Type B pancreatic cell (in vitro differentiated cells): ENCODE data around the gene CDH15. TPM values are rescaled to one million over a fixed set of nuclear protein-coding genes. Genes with fewer than 3 reads are reported as not detected.

Source experiments
- DNase-seq: peaks from one replicate; pipeline ENCODE4 v3.0.0; 2021; ENCODE audit warnings: mixed read lengths; ENCODE audit not compliant: unreplicated experiment; ENCODE audit errors: extremely low spot score
- H3K27ac Mint-ChIP-seq: 2 replicates; pipeline ENCODE4 v1.8.0; 2021; ENCODE audit warnings: mild to moderate bottlenecking, mixed read lengths
- H3K27me3 Mint-ChIP-seq: 2 replicates; pipeline ENCODE4 v1.8.0; 2021; ENCODE audit warnings: mixed read lengths
- H3K36me3 Mint-ChIP-seq: 2 replicates; pipeline ENCODE4 v1.8.0; 2021; ENCODE audit warnings: mixed read lengths
- H3K4me1 Mint-ChIP-seq: one replicate; pipeline ENCODE4 v1.8.0; 2021; ENCODE audit warnings: mixed read lengths; ENCODE audit not compliant: unreplicated experiment
- H3K4me3 Mint-ChIP-seq: 2 replicates; pipeline ENCODE4 v1.8.0; 2021; ENCODE audit warnings: mild to moderate bottlenecking, mixed read lengths
- H3K9me3 Mint-ChIP-seq: 2 replicates; pipeline ENCODE4 v1.8.0; 2021; ENCODE audit warnings: mixed read lengths
- total RNA-seq: library from RNA; stranded (reverse); gene quantifications from 2 replicates; pipeline ENCODE4 v1.2.1, GENCODE V29; 2021; ENCODE audit warnings: low replicate concordance
- TF ChIP-seq, protein P1 (sequence below): fragments of 200-600 bp; sonication (generic); conservative IDR thresholded peaks from 2 replicates; pipeline ENCODE4 v1.5.0; 2021; ENCODE audit warnings: antibody characterized with exemption, mild to moderate bottlenecking

Gene CDH15
- total RNA-seq, 1 donor from 2014 or later: 5.0 TPM

DNA sequence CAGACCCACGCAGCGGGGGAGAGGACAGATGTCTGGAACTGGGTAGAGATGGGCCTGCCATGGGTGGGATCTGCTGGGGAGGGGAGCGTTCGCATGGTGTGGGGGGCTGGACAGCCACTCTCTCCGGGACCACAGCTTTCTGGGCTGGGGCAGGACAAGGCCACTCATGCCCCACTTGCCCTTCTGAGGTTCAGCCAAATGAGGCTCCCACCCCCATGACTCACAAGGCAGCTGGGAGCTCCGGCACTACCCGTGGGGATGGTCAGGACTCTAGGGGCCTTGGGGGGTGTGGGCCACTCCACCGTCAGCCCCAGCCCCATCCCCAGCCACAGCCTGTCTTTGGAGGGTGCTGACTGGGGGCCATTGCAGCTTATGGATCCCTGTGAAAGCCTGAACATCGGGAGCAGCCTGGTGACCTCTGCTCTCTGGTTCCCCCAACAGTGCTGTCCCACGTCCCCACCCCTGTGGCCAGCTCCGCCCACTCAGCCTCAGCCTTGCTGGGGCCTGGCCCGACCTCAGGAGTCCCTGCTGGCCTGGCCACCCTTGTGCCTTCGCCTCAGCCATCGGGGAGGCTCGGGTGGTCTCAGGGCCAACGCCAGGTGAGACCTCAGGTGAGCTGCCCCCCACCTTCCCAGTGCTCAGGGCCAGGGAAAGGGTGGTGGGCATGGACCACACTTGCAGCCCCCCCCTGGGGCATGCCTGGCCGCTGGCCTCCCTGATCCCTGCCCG is 4.7 kb upstream of the CDH15 start:
- no peak overlapping the region for H3K27ac Mint-ChIP-seq
- no peaks in the 10 kb centered on the region for H3K9me3 Mint-ChIP-seq
- H3K36me3 Mint-ChIP-seq: no peaks in the 10 kb centered on the region
- TF ChIP-seq, protein P1, sequence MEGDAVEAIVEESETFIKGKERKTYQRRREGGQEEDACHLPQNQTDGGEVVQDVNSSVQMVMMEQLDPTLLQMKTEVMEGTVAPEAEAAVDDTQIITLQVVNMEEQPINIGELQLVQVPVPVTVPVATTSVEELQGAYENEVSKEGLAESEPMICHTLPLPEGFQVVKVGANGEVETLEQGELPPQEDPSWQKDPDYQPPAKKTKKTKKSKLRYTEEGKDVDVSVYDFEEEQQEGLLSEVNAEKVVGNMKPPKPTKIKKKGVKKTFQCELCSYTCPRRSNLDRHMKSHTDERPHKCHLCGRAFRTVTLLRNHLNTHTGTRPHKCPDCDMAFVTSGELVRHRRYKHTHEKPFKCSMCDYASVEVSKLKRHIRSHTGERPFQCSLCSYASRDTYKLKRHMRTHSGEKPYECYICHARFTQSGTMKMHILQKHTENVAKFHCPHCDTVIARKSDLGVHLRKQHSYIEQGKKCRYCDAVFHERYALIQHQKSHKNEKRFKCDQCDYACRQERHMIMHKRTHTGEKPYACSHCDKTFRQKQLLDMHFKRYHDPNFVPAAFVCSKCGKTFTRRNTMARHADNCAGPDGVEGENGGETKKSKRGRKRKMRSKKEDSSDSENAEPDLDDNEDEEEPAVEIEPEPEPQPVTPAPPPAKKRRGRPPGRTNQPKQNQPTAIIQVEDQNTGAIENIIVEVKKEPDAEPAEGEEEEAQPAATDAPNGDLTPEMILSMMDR: no peak
- no peak overlapping the region for H3K4me3 Mint-ChIP-seq
- DNase-seq: no peak
- peaks cover 11% of the 10 kb centered on the region for H3K27me3 Mint-ChIP-seq
- H3K4me1 Mint-ChIP-seq: peaks cover 13% of the 10 kb centered on the region

DNA sequence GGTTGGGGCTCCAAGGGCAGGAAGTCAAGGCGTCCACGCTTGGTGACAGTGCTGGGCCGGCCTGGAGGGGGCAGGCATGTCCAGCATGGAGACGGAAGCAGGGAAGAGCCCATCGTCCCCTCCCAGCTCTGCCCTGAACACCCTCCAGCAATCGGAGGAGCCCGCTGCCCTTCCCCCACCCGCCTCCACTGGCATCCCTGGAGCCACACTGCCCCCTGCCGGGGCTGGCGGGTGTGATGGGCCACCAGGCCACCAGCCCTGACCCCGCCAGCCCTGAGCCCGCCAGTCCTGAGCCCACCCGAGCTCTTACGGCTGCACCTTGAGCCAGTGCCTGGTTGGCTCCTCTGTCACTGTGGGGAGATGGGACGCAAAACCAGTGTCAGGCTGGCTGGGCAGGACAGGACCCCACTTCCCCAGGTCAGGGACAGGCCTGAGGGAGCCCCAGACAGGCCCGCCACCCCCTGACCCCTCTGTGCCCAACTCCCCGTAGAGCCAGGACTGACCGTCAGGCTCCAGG is 4.1 kb upstream of the CDH15 start:
- H3K27me3 Mint-ChIP-seq: peaks cover 8% of the 10 kb centered on the region
- no peak overlapping the region for H3K4me3 Mint-ChIP-seq
- H3K27ac Mint-ChIP-seq: no peak overlapping the region

DNA sequence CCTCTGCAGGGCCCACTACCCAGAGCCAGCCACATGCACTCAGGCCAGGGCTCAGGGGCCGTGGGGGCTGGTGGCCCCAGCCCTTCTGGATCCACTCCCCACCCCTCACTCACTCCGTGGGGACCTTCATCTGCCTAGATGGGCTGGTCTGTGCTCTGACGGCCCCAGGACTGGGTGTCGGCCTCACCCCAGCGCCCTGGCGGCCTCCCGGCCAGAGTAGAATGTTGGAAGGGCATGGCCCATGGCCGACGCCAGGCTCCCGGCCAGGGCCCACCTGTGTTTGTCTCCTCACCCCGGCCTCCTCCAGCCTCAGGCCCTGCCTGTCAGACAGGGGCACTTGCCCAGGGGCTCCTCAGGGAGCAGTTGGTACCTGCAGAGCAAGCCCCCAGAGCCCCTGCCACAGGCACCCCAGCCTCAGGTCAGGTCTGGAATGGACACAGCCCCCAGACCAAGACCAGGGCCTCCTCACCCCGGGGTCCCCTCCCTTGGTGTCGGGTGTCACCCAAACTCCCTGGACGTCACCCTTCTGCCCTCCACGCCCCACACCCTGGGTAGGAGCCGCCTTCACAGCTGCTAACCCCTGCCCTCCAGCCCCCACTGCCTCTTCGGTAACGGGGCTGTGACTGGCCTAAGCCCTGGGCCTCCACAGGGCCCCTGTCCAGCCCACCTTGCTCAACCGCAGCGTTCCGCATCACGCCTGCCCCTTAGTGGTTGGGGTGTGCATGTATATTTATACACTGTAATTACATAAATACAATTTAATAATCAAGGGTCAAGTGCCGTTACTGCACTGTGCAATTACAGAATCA is 3.0 kb upstream of the CDH15 start:
- TF ChIP-seq, protein P1: peak; percentile 26
- no peaks in the 10 kb centered on the region for H3K36me3 Mint-ChIP-seq
- no peak overlapping the region for H3K4me3 Mint-ChIP-seq
- DNase-seq: no peak
- peaks cover 8% of the 10 kb centered on the region for H3K27me3 Mint-ChIP-seq
- H3K9me3 Mint-ChIP-seq: no peaks in the 10 kb centered on the region
- H3K4me1 Mint-ChIP-seq: peaks cover 13% of the 10 kb centered on the region
- H3K27ac Mint-ChIP-seq: no peak overlapping the region

More for the DNA sequence above, 4.1 kb upstream of the CDH15 start:
- Mint-ChIP-seq H3K9me3 (no peaks in the 10 kb centered on the region), H3K36me3 (no peaks in the 10 kb centered on the region), H3K4me1 (peaks cover 13% of the 10 kb centered on the region)
- TF ChIP-seq, protein P1: peak; percentile 96
- peak; percentile 94 for DNase-seq

DNA sequence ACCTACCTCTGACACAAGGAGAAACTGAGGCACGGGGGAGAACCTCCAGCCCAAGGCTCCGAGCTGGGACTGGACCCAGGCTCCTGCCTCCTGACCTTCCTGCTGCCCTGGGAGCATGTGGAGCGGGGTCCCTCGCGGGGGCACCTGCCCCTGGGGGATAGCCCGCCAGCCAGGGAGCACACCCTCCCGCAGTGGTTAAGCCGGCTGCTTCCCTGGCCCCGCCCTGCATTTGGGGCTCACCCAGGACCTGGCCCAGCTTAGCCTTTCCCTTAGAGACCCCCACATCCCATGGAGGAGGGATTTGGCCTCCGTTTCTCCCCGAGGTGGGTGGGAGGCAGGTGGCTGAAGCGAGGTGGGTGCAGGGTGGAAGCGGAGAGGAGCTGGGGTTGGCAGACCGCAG is 1.8 kb upstream of the CDH15 start:
- Mint-ChIP-seq H3K4me3 (no peak overlapping the region), H3K4me1 (peaks cover 4% of the 10 kb centered on the region), H3K27me3 (peaks cover 5% of the 10 kb centered on the region), H3K27ac (no peak overlapping the region), H3K36me3 (no peaks in the 10 kb centered on the region), H3K9me3 (no peaks in the 10 kb centered on the region)
- TF ChIP-seq, protein P1: no peak
- DNase-seq: no peak

DNA sequence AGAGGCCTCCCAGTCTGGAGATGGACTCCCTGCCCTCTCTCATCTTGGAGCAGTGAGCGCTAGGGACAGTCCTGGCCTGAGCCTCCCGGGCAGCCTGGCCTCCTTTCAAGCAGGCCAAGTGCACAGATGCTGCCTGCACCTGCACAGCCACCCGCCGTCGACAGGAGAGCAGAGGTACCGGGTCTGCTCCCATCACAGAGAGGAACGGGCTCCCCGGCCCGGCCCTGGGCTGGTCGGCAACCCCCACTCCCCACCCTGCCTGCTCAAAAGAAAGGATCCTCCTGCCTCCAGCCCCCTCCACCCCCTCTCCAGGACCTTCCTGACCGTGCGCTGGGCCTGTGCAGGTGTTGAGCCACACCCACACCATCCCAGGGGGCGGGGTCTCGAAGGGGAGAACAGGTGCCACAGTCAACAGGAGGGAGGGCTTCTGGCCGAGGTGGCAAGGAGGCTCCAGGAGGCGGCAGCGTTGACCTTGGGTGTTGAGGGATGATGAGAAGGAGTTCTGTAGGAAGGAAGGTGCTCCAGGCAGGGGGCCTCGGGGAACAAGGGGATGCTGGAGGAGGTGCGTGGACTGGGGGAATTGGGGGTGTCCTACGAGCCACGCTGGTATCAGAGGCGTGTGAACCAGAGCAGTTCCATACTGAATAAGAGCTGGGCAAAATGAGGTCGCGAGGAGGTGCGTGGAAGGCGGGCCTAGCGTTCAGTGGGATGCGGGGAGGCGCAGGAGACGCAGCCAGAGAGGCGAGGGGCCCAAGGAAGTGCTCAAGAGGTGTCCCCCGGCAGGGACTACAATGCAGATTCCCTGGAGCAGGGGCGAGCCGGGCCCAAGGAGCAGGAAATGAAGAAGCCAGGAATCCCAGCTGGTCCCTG is 967 bp upstream of the CDH15 start:
- Mint-ChIP-seq H3K36me3 (no peaks in the 10 kb centered on the region), H3K27ac (peak overlapping the region; percentile 75), H3K4me3 (peak overlapping the region; percentile 78), H3K9me3 (no peaks in the 10 kb centered on the region), H3K27me3 (peaks cover 5% of the 10 kb centered on the region), H3K4me1 (peaks cover 4% of the 10 kb centered on the region)
- TF ChIP-seq, protein P1: no peak
- DNase-seq: no peak
